ENCODE measurements around the gene ATG2A.

- TF ChIP-seq GABPA (IDR thresholded peaks at IDR 0.05; ENCODE audit: low read depth), result no peak
- TF ChIP-seq, protein P1, sequence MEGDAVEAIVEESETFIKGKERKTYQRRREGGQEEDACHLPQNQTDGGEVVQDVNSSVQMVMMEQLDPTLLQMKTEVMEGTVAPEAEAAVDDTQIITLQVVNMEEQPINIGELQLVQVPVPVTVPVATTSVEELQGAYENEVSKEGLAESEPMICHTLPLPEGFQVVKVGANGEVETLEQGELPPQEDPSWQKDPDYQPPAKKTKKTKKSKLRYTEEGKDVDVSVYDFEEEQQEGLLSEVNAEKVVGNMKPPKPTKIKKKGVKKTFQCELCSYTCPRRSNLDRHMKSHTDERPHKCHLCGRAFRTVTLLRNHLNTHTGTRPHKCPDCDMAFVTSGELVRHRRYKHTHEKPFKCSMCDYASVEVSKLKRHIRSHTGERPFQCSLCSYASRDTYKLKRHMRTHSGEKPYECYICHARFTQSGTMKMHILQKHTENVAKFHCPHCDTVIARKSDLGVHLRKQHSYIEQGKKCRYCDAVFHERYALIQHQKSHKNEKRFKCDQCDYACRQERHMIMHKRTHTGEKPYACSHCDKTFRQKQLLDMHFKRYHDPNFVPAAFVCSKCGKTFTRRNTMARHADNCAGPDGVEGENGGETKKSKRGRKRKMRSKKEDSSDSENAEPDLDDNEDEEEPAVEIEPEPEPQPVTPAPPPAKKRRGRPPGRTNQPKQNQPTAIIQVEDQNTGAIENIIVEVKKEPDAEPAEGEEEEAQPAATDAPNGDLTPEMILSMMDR (IDR thresholded peaks at IDR 0.05; ENCODE audit: insufficient read depth, low read length), result no peak
- no peak for TF ChIP-seq REST (IDR thresholded peaks at IDR 0.05; ENCODE audit: insufficient replicate concordance, low read depth)
These were observed 37.2 kb upstream of the ATG2A start for GRCh38 chr11:64954201-64954600.

Data from HL-60 (cell line).